ENCODE data around the gene BBOX1.

- no peak for TF ChIP-seq CTCF (IDR thresholded peaks at IDR 0.05)
- no peak for TF ChIP-seq POLR2A (IDR thresholded peaks at IDR 0.05)
- TF ChIP-seq EP300 (IDR thresholded peaks at IDR 0.05), result no peak
These were observed 742 bp upstream of the BBOX1 start for GRCh38 chr11:27039873-27040272.
